HG03196 (cell line): ENCODE measurements around the gene SETD5.

Experiments used
- ATAC-seq: cut with Tn5 transposase; IDR thresholded peaks from one replicate; pipeline ENCODE4 v1.9.1; 2021; ENCODE audit not compliant: unreplicated experiment

Gene SETD5

DNA sequence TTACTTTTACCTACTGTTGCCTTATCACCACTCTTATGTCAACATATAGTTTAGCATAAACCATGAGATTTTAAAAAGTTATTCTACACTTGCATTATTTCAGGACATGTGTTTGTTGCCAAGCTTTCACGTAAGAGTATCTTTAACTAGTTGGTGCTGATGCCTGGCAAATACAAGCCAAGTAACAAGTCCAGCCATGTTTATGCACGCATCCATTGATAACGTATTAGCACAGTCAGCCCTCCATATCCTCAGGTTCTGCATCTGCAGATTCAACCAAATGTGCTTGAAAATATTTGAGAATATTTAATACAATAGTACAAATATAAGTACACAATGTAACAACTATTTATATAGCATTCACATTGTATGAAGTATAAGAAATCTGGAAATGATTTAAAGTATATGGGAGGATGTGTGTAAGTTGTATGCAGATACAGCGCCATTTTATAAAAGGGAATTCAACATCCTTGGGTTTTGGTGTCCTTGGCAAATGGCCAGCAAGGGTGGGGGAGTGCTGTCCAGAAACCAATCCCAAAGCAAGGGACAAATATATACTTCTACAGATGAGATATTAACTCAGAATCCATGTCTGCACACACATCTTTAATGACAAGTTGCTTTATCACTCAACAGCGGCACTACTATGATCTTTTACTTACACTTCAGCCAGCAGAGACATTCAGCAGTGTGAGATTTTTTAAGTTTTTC is 8.7 kb upstream of the SETD5 start:
- no peak for ATAC-seq

DNA sequence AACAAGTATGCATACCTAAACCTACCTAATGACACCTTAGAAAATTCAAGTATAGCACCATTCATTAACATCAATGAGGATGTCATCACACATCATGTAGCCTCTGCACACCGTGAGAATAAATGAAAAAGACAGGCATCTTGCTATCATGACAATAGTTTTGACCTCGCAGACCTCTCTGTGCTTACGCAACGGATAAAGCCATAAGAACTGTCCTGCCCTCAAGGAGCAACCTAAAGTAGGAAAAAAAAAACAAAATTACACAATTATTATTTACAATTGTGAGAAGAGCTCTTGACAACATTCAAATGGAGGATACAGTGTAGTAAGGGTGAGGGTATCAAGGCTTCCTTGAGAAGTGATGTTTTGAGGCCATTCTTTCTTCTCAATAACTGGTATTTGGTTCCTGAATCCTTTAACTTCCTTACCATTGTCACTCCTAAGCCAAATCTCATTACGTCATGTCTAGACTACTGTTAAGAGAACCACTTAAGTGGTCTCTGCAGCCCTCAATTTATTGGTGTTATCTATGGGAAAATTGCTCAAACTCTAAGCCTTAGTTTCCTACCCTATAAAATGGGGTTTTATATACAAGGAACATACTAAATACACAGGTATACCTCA is 7.0 kb upstream of the SETD5 start:
- no peak for ATAC-seq

DNA sequence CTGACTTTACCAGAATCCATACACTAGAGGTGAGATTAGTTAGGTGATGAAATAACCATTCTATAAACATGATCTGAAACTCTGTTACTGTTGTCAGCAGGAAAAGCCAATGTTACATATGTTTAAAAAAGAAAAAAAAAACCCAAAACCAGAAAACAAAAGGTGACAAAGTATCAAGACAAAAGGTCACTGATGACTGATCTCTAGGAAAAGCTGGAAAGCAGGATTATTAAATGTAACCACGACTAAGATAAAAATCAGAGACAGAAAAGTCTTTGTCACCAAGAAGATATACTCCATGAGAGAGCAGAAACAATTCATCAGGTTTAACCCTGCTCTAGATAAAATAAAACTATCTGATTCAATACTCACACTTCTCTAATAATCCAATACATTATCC is 5.4 kb upstream of the SETD5 start:
- no peak for ATAC-seq

DNA sequence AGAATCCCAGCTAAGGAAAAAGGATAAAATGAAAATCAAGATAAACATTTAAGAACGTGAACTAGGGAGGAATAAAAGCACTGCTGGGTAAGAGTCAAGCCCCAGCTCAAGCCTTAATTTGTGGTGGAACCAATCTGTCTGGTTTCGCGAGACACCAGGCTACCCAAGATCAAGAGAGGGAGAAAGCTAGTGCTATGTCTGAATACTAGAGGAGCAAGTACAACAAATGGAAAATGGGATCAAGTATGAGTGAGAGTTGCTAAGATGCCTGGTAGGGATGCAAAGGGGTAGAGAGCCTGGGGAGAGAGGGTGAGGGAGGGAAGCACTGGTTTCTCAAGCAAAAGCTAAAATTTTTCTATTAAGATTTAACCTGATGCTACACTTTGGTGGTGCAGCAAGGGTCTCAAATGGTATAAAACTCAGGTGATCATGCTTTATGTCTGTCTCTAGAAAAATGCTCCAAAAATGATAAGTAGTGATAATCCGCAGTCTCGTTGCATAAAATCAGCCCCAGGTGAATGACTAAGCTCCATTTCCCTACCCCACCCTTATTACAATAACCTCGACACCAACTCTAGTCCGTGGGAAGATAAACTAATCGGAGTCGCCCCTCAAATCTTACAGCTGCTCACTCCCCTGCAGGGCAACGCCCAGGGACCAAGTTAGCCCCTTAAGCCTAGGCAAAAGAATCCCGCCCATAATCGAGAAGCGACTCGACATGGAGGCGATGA is 1.7 kb upstream of the SETD5 start:
- ATAC-seq, result no peak

DNA sequence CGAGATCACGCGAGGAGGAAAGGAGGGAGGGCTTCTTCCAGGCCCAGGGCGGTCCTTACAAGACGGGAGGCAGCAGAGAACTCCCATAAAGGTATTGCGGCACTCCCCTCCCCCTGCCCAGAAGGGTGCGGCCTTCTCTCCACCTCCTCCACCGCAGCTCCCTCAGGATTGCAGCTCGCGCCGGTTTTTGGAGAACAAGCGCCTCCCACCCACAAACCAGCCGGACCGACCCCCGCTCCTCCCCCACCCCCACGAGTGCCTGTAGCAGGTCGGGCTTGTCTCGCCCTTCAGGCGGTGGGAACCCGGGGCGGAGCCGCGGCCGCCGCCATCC is 1.1 kb upstream of the SETD5 start:
- ATAC-seq, result peak; percentile 34

DNA sequence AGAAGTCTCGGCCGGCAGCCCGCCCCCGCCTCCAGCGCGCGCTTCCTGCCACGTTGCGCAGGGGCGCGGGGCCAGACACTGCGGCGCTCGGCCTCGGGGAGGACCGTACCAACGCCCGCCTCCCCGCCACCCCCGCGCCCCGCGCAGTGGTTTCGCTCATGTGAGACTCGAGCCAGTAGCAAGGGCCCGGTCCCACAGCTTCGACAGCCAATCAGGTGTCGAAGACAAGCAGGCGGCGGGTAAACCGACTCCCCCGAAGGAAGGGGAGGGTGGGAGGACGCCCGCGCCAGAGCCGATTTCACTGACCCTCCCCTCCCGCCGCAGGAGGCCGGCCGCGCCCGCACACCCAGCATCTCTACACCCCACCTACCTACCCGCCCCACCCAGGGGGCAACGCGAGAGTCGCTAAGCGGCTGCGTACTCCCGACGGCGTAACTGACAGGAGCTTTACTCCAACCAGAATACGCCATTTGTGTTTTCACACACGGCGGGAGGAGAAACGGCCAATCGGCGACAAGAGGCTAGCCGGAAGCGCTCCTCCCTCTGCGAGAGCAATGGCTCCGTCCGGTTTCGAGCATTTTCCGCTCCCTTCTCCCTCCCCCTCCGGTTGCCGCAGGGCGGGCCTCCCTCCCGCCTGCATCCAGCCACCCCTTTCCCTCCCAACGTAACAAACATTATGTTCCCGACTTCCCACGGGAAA is 633 bp upstream of the SETD5 start:
- peak; percentile 73 for ATAC-seq

DNA sequence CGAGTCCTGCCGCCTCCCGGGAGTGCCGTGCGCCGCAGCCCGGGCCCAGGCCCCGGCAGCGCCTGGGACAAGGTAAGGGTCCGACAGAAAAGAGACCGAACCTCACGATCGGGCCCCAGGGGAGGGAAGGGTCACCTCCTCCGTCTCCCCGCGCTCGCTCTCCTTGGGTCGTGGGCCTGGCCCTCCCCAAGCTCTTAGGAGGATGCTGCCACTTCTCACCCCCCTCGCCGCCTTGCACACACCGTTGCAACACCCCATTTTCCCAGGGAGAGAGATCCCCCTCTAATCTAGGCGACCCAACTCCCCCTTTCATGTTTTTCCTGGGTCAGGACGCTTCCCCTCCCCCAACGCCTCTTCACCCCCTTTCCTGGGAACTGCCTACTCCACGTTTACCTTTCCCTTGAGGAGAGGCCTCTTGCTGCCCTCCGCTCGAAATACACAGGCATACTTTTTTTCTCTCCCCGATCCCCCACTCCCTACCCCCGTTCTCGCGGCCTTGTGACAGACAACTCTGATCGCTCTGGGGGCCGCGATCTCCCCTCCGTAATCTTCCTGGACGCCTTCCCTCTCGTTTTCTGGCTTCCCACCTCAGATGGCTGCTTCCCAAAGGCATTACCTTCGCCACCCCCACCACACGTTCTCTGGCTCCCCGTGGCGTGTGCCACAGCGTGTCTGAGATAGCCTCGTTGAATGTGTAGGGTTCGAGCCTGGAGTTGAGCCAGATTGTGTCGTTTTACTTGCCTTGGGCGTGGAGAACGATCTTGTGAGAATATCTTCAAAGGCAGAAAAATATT is 688 bp downstream of the SETD5 start:
- no peak for ATAC-seq

DNA sequence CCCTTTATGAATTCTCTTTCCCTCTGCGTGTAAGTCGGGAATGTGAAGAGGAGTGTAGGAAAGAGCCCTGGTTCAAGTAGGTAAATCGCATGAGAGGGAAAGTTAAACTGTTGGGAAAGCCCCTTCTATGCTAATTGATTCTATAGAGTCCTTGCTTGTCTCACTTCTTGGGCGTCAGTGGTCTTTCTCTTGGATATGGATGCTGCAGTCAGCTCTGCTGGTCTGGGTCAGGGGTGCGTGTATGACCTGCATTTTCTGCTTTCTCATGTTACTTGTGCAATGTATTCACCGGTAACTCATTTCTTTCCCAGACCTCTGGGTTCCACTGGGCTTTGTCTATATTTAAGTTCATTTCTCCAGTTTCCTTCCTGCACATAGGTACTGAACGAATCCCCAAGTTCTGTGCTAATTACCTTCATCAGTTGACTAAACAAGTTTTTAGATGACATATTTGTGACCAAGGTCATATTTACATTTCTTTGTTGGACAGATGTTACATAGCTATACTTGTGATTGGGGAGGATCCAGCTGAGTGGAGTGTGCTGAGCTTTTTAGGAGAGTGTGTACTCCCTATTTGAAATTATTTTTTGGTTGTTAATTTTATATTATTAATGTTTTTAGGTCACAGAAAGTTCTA is 1.4 kb downstream of the SETD5 start:
- ATAC-seq, result no peak

DNA sequence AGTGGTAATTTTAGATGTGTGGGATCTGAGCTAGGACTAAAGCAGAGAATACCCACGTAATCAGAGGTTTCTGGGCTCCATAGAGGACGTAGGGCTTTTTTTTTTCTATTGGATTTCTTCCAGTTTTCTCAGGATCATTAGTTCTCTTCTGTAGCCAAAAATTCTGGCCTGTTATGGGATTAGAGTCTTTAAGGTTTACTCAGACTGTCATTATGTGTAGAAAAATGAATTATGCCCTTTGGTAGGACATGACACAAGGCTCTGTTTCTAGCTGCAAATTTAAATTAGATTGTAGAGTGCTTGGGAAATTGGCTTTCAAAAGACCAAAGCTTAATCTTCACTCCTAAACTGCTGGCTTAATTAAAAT is 1.9 kb downstream of the SETD5 start:
- no peak for ATAC-seq

DNA sequence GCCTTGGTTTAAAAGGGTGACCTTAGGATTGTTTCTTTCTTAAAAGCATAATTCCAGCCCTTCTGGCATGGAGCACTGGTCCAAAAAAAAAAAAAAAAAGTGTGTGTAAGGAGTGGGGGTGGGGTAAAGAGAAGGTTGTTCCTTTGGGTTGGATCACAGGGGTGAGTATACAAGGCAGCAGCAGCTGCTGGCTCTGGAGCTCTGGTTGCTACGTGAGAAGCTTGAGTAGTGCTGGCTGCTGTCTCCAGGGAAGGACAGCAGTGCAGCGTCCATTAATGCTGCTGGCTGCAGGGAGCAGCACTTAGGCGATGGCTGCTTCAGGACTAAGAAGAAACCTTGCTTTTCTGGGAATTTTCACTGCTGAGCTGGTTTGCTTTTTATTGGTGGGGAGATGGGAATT is 2.3 kb downstream of the SETD5 start:
- ATAC-seq, result no peak

DNA sequence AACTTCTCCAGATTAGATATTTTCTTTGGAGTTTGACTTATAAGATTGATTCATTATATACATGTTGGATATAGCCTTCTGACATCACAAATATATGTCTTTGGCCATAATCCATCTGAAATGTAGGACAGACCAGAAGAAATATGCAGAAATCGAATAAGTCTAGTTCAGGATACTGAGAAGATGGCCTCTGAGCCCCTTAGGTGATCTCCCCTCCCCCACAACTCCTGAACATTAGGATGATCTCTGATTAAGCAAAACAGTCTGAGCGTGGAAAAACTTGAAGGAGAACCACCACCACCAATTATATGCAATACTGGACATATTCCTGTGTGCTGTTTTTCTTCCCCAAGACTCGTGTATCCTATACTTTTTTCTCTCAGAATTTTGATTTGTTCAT is 3.2 kb downstream of the SETD5 start:
- no peak for ATAC-seq

DNA sequence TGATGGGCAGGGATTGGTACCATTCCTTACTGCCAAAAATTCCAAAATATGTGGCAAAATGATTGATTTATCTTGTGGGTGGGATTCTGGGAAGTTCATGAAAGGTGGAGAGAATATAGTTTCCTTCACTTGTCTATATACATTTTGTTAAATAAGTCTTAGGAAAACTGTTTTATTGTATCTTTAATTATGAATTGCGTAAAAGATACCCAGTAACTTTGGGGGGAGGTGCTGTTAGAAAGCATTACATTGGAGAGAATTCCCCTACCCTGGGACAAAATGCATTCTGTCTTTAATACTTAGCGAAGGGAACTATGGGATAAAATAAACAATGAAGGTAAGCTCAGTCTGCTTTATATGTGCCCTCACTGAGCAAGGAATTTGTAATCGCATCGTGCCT is 4.6 kb downstream of the SETD5 start:
- no peak for ATAC-seq

DNA sequence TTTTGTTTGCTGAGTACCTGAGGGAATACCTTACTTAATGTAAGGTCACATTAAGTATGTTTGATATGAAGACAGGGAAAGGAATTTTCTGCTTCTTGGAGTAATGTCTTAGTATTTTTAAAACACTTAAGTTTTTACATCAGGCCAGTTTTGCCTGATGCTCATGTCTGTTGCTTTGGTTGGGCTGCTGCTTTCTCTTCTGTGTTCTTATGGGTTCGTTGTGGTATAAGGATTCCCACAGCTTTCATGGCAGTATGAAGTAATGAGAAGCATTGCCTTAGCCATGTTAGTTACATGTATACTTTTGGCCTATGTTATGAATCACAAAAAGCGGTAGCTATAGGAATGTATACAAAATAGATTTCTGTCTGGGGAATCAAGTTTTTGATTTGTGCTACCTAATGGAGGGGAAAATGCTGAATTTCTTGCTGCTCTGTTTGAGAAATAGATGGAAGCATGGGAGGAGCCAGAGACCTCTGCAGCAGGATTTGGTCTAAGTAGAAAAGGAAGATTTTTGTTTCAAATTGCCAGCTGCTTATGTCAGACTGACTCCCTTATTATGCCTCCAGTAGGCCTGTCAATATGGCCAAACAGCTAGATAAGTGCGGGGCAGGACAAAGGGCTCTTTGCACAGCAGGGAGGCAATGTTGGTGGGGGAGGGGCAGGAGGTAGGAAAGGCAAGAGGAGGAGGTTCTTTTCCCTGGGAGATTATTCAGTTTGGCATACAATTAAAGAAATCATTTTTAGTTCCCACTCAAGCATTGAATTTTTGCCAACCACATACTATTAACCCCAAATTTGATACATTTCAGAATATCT is 5.2 kb downstream of the SETD5 start:
- no peak for ATAC-seq

DNA sequence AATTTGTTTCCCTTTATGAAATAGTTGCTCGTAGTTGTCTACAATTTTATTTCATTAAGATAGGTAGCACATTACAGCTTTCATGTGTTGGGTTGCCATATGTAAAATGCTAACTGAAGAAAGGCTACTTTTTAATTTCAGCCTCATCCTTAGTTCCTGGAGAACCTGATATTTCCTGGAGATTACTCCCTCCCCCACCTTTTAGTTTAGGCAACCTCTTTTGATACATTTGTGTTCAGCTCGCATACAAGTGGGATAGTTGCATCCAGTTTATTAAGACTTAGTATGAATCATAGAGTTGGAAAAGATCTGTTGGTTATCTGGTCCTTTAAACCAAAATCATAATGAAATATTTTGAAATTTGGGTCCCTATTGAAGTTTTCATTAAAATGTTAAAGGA is 6.0 kb downstream of the SETD5 start:
- no peak for ATAC-seq

DNA sequence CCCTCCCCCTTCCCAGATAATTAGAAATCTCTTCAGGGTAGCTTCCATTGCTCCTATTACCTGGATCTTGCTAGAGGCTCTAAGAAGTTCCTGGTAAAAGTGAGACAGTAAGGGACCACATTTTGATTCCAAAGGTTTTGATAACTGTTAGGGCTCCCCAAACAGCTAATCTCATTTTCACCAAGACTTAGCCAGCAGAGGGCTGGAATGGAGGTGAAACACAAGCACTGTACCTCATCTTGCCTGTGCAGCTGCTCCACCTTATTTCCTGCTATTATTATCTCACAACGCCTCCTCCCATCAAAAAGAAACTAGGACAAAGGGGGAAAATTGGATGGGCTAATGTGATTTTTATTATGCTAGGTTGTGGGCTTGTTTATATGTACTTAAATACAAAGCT is 7.3 kb downstream of the SETD5 start:
- ATAC-seq, result no peak

DNA sequence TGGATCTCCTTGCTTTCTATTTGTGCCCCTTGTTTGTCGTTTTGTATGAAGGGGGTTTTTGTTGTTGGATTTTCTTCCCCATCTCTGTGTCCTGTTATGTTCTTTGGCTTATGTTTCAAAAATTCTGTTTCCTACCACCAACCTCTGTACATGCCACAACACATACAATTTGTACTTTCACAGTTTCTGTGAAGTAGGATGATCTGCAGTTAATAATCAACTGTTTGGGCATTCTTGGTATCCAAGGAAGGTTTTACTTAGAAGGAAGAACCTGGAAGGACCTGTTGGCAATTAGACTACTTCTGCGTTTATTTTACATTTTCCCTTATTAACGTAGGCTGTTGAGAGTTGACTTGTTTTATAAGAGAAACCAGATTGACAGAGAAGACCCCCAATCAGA is 8.3 kb downstream of the SETD5 start:
- no peak for ATAC-seq

DNA sequence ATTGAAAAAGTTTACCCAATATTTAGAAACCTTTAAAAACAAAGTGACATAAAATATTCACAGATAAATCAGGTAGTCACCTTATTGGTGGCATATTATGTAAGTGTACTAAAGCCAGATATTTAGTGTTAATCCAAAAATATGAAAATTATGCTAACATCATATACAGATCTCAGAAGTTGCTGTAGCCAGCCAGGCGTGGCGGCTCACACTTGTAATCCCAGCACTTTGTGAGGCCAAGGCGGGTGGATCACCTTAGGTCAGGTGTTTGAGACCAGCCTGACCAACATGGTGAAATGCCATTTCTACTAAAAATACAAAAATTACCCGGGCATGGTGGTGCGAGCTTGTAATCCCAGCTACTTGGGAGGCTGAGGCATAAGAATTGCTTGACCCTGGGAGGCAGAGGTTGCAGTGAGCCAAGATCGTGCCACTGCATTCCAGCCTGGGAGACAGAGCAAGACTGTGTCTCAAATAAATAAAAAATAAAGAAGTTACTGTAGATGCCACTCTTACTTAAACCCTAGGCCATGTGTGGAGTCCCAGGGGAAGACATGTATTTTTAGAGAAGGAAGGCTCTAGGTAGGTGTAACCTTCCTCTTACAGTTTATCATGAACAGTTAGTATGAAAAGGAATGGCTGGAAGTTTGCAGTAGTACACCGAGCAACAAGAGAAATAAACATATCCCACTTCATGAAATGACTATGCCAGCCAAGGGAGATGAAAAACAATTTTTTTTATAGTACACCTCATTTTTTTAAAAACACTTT is 9.6 kb downstream of the SETD5 start:
- ATAC-seq, result no peak

DNA sequence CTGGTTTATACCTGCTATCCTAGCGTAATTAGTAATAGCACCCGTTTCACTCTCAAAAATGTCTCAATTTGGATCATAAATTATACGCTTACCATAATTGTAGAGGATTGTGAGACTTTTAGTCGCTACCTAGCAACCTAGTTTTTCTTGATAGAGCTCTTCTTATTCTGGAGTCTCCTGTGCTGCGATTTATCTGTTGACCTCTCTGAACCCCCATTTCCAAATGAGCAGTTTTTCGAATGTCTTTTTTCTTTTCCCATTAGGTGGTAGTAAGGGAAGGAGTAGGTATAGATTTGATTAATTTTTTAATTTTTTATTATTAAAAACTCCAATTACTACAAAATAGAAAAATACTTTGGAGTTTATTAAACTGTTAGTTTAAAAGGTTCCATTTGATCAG is 10.6 kb downstream of the SETD5 start:
- ATAC-seq, result no peak

DNA sequence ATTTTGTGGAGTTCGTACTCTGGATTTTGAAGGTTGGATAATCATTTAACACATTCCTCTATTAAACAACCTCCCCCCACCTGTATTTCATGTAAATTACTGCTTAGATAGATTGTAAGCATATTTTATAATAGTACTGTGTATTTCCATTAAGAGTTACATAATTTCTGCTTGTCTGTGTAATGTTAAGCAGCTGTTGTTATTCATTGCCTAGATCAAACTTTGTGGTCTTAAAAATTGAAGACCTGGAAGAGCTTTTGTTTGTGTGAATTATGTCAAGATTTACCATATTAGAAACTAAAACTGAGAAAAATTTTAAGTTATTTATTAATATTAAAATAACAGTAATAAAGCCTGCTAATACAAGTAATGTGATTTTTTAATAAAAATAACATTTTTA is 11.1 kb downstream of the SETD5 start:
- no peak for ATAC-seq
